CD4-positive, alpha-beta T cell (primary cell): ENCODE measurements around the gene CHRNA5. TPM values are rescaled to one million over a fixed set of nuclear protein-coding genes. Genes with fewer than 3 reads are reported as not detected.

Source experiments
- ATAC-seq: fragments of 200-7000 bp; cut with Tn5 transposase; one replicate; pipeline ENCODE4 v1.10.0; 2022; ENCODE audit warnings: mild to moderate bottlenecking; ENCODE audit not compliant: poor library complexity
- CTCF ChIA-PET: fragments of 350-600 bp; sonication (Branson Sonifier 250); formaldehyde crosslinking; loops from one replicate; lab custom pipeline; 2021; ENCODE audit warnings: antibody characterized with exemption, inconsistent platforms; lab: Charles Lee
- POLR2A ChIA-PET: fragments of 350-600 bp; sonication (Branson Sonifier 250); formaldehyde crosslinking; loops from one replicate; lab custom pipeline; 2021; ENCODE audit warnings: antibody characterized with exemption, inconsistent platforms; lab: Charles Lee
- DNase-seq, 14 experiments: peaks; one replicate each; pipeline ENCODE4 v3.0.0-alpha.2; 2013 to 2020; ENCODE audit warnings: mixed read lengths in 2 of 14
- H3K27ac ChIP-seq, 2 donors: one replicate each; pipeline versions ENCODE4 v1.5.1 to v1.7.0; 2013; ENCODE audit warnings: low read length in 2 of 2, low read depth in 1 of 2, mild to moderate bottlenecking in 1 of 2
- H3K27me3 ChIP-seq, 2 experiments: 1 replicate in 1 of 2; 2 replicates in 1 of 2; pipeline versions ENCODE4 v1.6.1 to v1.7.0; 2013; ENCODE audit warnings: low read length in 2 of 2, control low read depth in 1 of 2, mild to moderate bottlenecking in 1 of 2, moderate library complexity in 1 of 2; ENCODE audit not compliant: insufficient read depth in 2 of 2, control insufficient read depth in 1 of 2
- H3K36me3 ChIP-seq: one replicate; pipeline ENCODE4 v1.6.1; 2013; ENCODE audit warnings: low read length, control low read depth; ENCODE audit not compliant: insufficient read depth
- H3K4me1 ChIP-seq: one replicate; pipeline ENCODE4 v1.6.1; 2013; ENCODE audit warnings: low read length, control low read depth; ENCODE audit not compliant: insufficient read depth
- H3K4me3 ChIP-seq: one replicate; pipeline ENCODE4 v1.5.1; 2013; ENCODE audit warnings: mild to moderate bottlenecking, low read length, moderate library complexity
- H3K9me3 ChIP-seq, 2 experiments: 1 replicate in 1 of 2; 2 replicates in 1 of 2; pipeline versions ENCODE4 v1.6.1 to v1.7.0; 2013; ENCODE audit warnings: low read length in 2 of 2, mild to moderate bottlenecking in 2 of 2, control low read depth in 1 of 2, moderate library complexity in 1 of 2; ENCODE audit not compliant: control insufficient read depth in 1 of 2, insufficient read depth in 1 of 2
- H3K27ac Mint-ChIP-seq: one replicate; pipeline ENCODE4 v1.8.0; 2020; ENCODE audit warnings: mixed read lengths
- H3K27me3 Mint-ChIP-seq: one replicate; pipeline ENCODE4 v1.8.0; 2021; ENCODE audit warnings: mixed read lengths
- H3K36me3 Mint-ChIP-seq: one replicate; pipeline ENCODE4 v1.8.0; 2021; ENCODE audit warnings: low read depth, mixed read lengths
- H3K4me1 Mint-ChIP-seq: one replicate; pipeline ENCODE4 v1.8.0; 2021; ENCODE audit warnings: low read depth, mixed read lengths
- H3K4me3 Mint-ChIP-seq: one replicate; pipeline ENCODE4 v1.8.0; 2020; ENCODE audit warnings: mild to moderate bottlenecking, mixed read lengths
- H3K9me3 Mint-ChIP-seq: one replicate; pipeline ENCODE4 v1.8.0; 2020; ENCODE audit warnings: mixed read lengths
- CTCF ChIP-seq: fragments of 200-600 bp; IDR thresholded peaks from one replicate; pipeline ENCODE4 v1.8.0; 2022; ENCODE audit warnings: antibody characterized with exemption, mild to moderate bottlenecking
- intact Hi-C, 2 experiments: fragments of 100-400 bp; cut with DNase I in 1 of 2; cut with micrococcal nuclease in 1 of 2; formaldehyde crosslinking; loops; one replicate each; pipeline versions ENCODE4 v1.15.1 to v1.9.0; 2023 to 2025; cut with DNase I, micrococcal nuclease
- total RNA-seq, 174 experiments: library from RNA in 2 of 174; stranded (reverse) in 2 of 174; gene quantifications; one replicate each; pipeline ENCODE4 v1.2.3 and lab custom pipeline; 2021 to 2026

The CHRNA5 gene
- total RNA-seq, 2 experiments from 2014 or later = 0.25 TPM

GRCh38 chr15:78617076-78617475, 51.8 kb downstream of the CHRNA5 start:
- CTCF ChIA-PET = no interaction called here

GRCh38 chr15:78617516-78617915, 52.2 kb downstream of the CHRNA5 start:
- no peak overlapping the region for H3K4me3 ChIP-seq
- no peak overlapping the region for H3K27ac Mint-ChIP-seq
- CTCF ChIA-PET = no interaction called here
- no peak for ATAC-seq
- peaks cover 0 to 4% of the 10 kb centered on the region in 2 experiments for H3K9me3 ChIP-seq
- H3K27me3 ChIP-seq = peaks cover 24 to 37% of the 10 kb centered on the region in 2 experiments
- H3K36me3 ChIP-seq = no peaks in the 10 kb centered on the region
- peaks cover 18% of the 10 kb centered on the region for H3K4me1 Mint-ChIP-seq
- no peak overlapping the region for H3K27ac ChIP-seq
- DNase-seq = peak in 1 of 14 experiments; percentile 14
- no peaks in the 10 kb centered on the region for H3K36me3 Mint-ChIP-seq
- no peak overlapping the region for H3K4me3 Mint-ChIP-seq
- TF ChIP-seq CTCF = no peak
- peaks cover 11% of the 10 kb centered on the region for H3K4me1 ChIP-seq
- no peaks in the 10 kb centered on the region for H3K9me3 Mint-ChIP-seq
- POLR2A ChIA-PET = no interaction called here
- peaks cover 37% of the 10 kb centered on the region for H3K27me3 Mint-ChIP-seq
- intact Hi-C loops = no loop called here

More at GRCh38 chr15:78617076-78617475, 51.8 kb downstream of the CHRNA5 start:
- POLR2A ChIA-PET = no interaction called here
- Mint-ChIP-seq H3K4me3 (no peak overlapping the region), H3K27ac (no peak overlapping the region), H3K27me3 (peaks cover 33% of the 10 kb centered on the region), H3K36me3 (no peaks in the 10 kb centered on the region), H3K9me3 (no peaks in the 10 kb centered on the region), H3K4me1 (peaks cover 18% of the 10 kb centered on the region)
- ATAC-seq = no peak
- Histone ChIP-seq H3K4me1 (peaks cover 11% of the 10 kb centered on the region), H3K4me3 (no peak overlapping the region), H3K27me3 (peaks cover 21 to 32% of the 10 kb centered on the region in 2 experiments), H3K36me3 (no peaks in the 10 kb centered on the region), H3K27ac (no peak overlapping the region), H3K9me3 (peaks cover 0 to 4% of the 10 kb centered on the region in 2 experiments)
- intact Hi-C loops = no loop called here
- DNase-seq = no peak
- no peak for TF ChIP-seq CTCF

- DNase-seq = peak in 1 of 14 experiments; percentile 8
- no peak overlapping the region for H3K4me3 Mint-ChIP-seq
- no peak for TF ChIP-seq CTCF
- H3K9me3 Mint-ChIP-seq = no peaks in the 10 kb centered on the region
- ChIA-PET CTCF (no interaction called here), POLR2A (no interaction called here)
- no peak for ATAC-seq
- H3K27ac ChIP-seq = no peak overlapping the region
- H3K27me3 ChIP-seq = peaks cover 24 to 37% of the 10 kb centered on the region in 2 experiments
- intact Hi-C loops = loop anchor here (1.0 to 2.0 kb wide), 3 partner anchors 91 to 567 kb away; no protein-coding TSS in a partner anchor
- H3K27ac Mint-ChIP-seq = no peak overlapping the region
- peaks cover 18% of the 10 kb centered on the region for H3K4me1 Mint-ChIP-seq
- H3K4me1 ChIP-seq = peaks cover 11% of the 10 kb centered on the region
- H3K36me3 Mint-ChIP-seq = no peaks in the 10 kb centered on the region
- no peak overlapping the region for H3K4me3 ChIP-seq
- peaks cover 41% of the 10 kb centered on the region for H3K27me3 Mint-ChIP-seq
- no peaks in the 10 kb centered on the region for H3K36me3 ChIP-seq
- peaks cover 0 to 4% of the 10 kb centered on the region in 2 experiments for H3K9me3 ChIP-seq
These were observed 52.7 kb downstream of the CHRNA5 start for GRCh38 chr15:78618064-78618463.
